NCI-H446 (cell line): ENCODE measurements around the gene FASTKD3.

ENCODE experiments used
- DNase-seq, 2 experiments: peaks; one replicate each; lab custom pipeline; 2025; lab: John Stamatoyannopoulos, UW

FASTKD3 gene

GRCh38 chr5:7878381-7878873 lies 9.6 kb upstream of the FASTKD3 start:
- no peak for DNase-seq

DNA sequence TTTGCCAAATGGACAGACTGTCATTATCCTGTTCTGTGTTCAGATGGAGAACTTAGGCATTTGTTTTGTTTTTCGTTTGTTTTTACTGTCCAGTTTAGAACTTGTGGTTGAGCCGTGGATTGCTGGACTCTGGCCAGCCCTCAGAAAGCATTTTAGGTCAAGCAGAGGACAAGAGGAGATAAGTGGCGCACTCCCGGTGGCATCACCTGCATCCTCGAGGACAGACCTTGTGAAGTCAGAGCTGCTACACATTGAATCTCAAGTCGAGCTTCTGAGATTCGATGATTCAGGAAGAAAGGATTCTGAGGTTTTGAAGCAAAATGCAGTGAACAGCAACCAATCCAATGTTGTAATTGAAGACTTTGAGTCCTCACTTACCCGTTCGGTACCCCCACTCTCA lies 9.0 kb upstream of the FASTKD3 start:
- DNase-seq: no peak

- no peak for DNase-seq
Measured at GRCh38 chr5:7876867-7877266, 8.0 kb upstream of the FASTKD3 start.

DNA sequence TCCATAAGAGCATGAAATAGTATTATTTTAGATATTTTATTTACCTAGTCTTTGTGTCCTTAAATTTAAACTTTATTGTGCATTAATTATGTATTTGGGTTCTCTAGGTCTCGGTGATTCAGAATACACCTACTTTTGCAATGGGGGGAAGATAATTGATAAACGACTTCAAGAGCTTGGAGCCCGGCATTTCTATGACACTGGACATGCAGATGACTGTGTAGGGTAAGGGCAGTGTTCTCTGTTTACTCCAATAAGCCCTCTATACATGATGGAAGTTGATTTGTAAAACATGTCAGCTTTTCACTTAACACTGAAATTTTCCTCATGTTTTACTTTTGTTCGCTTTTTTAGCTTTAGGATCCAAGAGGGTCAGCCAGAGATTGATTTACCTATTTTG lies 6.3 kb upstream of the FASTKD3 start:
- DNase-seq: no peak

GRCh38 chr5:7874639-7875038 lies 5.8 kb upstream of the FASTKD3 start:
- no peak for DNase-seq

GRCh38 chr5:7873216-7873615 lies 4.4 kb upstream of the FASTKD3 start:
- DNase-seq: no peak

DNA sequence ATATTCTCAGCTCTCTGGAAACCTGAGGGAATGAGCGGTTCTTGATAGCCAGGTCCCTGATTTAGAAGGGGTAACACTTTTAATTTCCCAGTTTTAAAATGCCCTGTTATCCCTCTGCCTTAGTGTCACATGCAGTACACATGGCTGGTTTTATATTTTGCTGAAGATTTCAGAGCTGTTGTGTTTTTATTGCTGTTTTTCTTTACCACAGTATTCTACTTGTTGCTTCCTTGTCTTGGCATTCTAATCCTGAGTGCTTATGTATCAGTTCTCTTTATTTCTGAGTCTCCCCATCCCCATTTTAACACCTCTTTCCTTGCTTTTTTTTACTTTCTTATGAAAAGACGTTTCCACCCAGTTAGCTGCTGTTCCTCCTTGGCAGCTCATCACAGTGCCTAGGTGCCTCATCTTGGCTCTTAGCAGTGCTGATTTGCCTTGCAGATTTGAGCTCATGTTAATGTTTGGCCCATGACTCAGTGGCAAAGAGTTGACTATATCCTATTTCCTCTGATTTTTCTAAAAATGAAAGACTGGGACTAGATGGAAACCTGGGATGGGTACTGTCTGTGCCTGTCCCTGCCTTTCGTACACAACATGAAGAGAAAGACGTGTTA lies 3.8 kb upstream of the FASTKD3 start:
- DNase-seq: no peak

GRCh38 chr5:7871653-7872052 lies 2.8 kb upstream of the FASTKD3 start:
- no peak for DNase-seq

- no peak for DNase-seq
Measured at GRCh38 chr5:7869474-7870136, 774 bp upstream of the FASTKD3 start.

DNA sequence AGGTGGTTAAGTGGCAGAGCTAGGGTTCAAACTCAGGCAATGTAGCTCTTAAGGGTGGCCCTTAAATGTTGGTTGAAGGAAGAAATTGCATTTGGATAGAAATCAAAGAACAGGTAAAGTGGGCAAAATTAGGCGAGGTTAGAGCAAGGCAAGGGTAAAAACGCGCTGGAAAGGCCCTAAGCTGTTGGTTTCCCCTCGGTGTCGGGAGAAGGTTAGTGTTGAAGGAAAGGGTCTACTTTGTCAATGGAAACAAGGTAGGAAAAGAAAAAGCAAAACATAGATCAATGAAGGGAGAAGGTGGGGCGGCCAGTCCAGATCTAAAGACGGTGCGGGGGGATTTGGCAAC lies 431 bp downstream of the FASTKD3 start:
- no peak for DNase-seq

DNA sequence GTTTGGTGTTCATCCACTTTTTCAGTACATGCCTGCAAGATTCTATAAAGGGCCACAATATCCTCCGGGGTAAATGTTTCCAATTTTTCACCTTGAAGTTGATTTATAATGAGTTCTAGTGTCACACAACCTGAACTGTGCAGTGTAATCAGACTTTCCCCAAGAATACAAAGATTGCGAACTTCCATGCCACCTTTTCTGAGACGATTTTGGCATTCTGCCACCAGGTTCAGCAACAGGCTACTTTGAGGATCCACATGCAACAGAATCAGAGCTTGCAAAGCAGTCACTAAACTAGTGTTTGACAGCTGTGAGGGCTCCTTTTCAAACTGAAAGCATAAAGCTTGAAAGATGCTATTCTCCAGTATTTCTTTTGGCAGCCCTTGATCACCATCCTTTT lies 1.6 kb downstream of the FASTKD3 start:
- DNase-seq: no peak

DNA sequence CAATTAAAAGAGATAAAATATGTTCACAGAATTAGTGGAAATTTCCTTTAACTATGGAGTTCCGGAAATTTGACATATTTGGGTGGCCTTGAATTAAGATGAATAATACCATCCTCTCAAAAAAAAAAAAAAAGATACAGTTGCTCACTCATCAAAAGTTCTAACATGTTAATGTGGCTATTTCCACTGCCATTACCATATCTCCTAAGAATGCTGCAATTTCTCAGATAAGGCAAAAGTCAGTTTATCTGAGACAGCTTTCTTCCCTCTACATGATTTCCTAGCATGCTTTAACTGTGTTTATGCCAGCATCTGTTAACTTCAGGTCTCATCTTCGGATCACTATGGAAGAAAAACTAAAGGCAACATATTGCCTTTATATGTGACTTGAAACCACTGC lies 2.6 kb downstream of the FASTKD3 start:
- no peak for DNase-seq

GRCh38 chr5:7857926-7858632 lies 10.8 kb downstream of the FASTKD3 start:
- no peak for DNase-seq

DNA sequence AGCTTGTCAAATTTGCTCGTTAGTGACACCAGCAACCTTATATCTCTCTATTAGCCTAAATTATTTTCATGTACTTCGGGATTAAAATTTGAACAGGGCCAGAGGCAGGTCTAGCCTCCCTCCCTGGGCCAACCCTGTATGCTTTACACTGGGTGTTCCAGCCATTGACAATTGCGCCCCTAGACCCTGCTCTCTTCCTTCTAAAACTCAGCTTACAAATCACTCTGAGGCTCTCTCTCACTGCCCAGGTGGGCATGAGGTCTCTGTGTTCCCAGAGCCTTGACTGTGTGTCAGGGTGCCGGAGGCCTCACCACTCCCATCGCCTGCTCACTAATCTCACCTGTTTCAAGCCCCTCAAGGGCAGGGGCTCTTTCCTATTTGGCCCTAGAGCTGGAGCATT lies 11.5 kb downstream of the FASTKD3 start:
- no peak for DNase-seq

DNA sequence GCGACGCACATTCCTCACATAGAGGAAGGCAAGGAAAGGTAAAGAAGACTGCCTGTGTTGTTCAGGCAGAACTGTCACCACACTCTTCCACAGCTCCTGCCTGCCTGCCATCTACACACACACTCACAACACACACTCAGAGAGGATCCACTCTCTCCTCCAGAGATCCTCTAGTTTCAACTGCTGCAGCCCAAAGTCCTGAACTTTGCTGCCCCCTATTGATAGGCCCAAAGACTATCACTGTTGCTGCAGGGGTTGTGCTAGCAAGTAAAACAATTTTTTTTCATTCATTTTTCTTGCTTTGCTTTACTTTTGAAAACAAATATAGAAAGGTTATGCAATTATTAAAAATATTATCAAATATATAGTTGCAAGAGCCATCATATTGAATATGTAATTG lies 12.0 kb downstream of the FASTKD3 start:
- DNase-seq: peak; percentile 14 to 29

GRCh38 chr5:7855611-7856010 lies 13.2 kb downstream of the FASTKD3 start:
- DNase-seq: no peak

DNA sequence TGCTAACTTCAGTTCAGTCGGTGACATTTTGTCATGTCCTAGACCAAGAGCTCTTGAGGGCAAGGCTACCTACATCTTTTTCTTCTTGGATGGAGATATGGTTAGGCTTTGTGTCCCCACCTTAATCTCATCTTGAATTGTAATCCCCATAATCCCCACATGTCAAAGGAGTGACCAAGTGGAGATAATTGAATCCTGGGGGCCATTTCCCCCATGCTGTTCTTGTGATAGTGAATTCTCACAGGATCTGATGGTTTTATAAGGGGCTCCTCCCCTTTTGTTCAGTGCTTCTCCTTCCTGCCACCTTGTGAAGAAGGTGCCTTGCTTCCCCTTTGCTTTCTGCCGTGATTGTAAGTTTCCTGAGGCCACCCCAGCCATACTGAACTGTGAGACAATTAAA lies 15.8 kb downstream of the FASTKD3 start:
- DNase-seq: no peak

GRCh38 chr5:7852542-7852941 lies 16.3 kb downstream of the FASTKD3 start:
- no peak for DNase-seq

DNA sequence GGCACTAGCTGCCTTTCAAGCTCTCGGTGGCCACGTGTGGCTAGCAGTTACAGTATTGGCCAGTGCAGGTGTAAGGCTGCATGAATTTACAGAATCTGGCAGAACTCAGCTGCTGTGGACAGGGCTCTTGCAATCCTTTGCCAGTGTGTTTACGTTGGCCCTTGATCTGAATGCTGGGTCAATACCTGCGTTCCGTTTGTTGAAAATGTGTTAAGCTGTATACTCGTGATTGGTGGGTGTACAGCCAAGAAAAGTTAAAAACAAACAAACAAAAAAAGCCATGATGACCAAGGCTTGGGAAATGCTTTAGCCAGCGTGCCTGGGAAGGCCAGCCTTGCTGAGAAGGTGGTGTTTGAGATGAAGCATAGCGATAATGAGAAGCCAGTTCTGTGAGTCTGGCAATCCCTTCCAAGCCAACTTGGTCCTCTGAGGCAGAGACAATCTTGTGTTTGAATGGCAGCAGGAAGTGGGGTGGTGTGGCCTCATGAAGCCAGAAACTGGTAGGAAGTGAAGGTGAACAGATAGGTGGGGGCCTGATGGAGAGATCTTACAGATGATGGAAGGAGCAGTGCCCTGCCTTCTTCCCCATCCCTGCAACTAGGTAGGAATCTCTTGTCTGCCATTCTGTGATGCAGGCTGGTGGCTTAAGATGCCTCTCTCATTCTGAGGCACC lies 17.1 kb downstream of the FASTKD3 start:
- DNase-seq: no peak

DNA sequence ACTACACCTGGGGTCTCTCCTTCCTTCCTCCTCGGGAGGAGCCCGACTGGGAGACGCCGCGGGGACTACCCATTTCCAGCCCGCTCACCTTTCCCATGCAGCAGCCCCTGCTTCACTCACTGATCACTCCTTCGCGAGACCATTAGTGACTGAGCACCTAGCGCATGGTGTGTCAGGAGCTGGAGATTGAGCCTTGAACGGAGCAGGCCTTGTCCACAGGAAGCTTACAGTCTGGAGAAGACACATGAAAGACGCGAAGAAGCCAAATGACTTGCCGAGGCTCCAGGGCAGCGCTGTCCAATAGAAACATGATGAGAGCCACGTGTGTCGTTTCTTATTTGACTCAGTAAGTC lies 17.6 kb downstream of the FASTKD3 start:
- DNase-seq: no peak

DNA sequence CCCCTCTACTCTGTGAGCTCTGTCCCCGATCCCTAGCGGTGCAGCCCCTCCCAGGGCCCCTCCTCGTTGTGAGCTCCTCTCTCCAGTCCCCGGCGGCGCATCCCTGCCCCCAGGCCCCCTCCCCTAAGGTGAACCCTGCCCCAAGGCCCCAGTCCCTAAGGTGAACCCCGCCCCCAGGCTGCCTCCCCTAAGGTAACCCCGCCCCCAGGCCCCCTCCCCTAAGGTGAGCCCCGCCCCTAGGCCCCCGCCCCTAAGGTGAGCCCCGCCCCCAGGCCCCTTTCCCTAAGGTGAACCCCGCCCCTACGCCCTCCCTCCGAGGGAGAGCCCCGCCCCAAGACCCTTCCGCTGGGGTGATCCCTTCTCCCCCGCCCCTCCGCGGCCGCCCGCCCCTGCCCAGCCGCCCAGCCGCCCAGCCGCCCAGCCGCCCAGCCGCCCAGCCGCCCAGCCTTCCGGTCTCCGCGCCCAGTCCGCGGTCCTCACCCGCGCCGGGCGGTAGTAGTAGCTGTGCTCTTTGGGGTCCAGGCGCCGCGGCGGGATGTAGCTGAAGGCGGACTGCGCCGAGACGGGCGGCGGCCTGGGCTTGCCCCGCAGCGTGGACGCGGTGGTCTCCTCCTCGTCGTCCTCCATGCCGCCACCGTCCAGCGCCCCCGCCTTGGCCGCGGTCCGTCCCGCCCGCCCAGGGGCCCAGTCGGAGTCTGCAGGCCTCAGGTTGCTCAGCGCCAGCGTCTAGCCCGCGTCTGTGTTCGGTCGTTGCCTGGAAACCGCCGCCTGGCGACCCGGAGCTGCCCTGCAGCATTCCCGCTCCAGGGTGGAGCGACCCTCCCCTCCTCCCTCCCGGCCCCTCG lies 18.2 kb downstream of the FASTKD3 start, which contains the start of gene CFAP90:
CFAP90 (minus strand) TSS at position 739 of the 845 bp plus-strand sequence; CDS start at position 627, 112 bp downstream.
- no peak for DNase-seq
